GM19438 (cell line): ENCODE measurements around the gene TP53TG5.

Experiments
- ATAC-seq: cut with Tn5 transposase; IDR thresholded peaks from one replicate; pipeline ENCODE4 v1.9.1; 2021; ENCODE audit warnings: low read depth; ENCODE audit not compliant: unreplicated experiment

Gene TP53TG5

GRCh38 chr20:45347936-45348778 is 30.0 kb downstream of the TP53TG5 start, which contains the start of gene SDC4:
TSS of gene SDC4 (minus strand) at chr20:45348424. CDS start at chr20:45348384, 40 bp downstream.
- ATAC-seq = no peak

- no peak for ATAC-seq
These were observed 30.7 kb downstream of the TP53TG5 start for GRCh38 chr20:45347297-45347935.

DNA sequence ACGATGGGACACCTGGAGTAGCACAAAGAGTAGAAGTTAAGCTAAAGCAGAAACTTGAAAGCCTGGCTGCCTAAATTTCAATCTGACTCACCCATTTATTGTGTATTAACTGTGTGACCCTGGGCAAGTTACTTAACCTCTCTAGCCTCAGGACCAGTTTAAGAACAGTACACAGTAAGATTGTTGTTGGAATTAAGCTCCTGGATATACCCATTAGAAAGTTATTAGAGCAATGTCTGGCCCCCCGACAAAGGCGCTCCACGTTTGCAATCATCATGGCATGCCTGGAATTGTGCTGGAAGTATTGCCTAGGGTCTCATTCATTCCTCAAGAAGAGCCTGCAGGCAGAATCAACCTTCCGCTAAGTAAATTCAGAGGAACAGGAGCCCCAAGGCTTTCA is 31.3 kb downstream of the TP53TG5 start:
- ATAC-seq = no peak

- no peak for ATAC-seq
These were observed 31.8 kb downstream of the TP53TG5 start for GRCh38 chr20:45346291-45346718.

- no peak for ATAC-seq
These were observed 32.8 kb downstream of the TP53TG5 start for GRCh38 chr20:45345104-45345936.

GRCh38 chr20:45344168-45344860 is 33.8 kb downstream of the TP53TG5 start:
- no peak for ATAC-seq

- ATAC-seq = no peak
These were observed 34.5 kb downstream of the TP53TG5 start for GRCh38 chr20:45343532-45344167.

GRCh38 chr20:45342855-45343531 is 35.1 kb downstream of the TP53TG5 start:
- ATAC-seq = no peak

GRCh38 chr20:45341939-45342854 is 35.9 kb downstream of the TP53TG5 start:
- no peak for ATAC-seq

GRCh38 chr20:45341579-45341938 is 36.6 kb downstream of the TP53TG5 start:
- no peak for ATAC-seq

GRCh38 chr20:45340951-45341350 is 37.2 kb downstream of the TP53TG5 start:
- no peak for ATAC-seq

DNA sequence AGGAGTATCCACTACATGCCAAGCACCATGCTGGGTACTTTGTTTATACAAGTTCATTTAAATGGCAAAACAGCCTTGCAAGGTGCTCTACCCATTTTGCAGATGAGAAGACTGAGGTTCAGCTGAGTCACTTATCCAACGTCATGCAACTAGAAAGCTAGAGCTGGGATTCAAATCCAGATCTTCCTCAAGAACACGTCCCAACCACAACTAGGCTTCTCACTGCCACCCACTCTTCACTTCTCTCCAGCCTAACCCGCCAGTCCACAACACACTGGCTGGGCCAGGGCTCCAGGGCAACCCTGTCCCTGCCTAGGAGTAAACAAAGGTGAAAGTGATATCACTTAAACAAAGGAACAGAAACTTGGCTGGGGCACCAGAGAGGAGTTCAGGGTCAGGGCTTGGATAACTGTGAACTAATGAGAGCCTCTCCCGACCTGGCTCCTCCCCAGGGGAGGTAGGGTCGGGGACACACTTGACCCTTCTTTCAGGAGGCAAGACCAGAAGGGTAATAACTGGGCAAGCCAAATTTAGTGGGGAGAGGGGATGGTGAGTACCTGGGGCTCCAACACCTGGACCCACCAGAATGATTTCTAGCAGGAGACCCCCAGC is 37.8 kb downstream of the TP53TG5 start:
- no peak for ATAC-seq

GRCh38 chr20:45339799-45340198 is 38.3 kb downstream of the TP53TG5 start:
- no peak for ATAC-seq

DNA sequence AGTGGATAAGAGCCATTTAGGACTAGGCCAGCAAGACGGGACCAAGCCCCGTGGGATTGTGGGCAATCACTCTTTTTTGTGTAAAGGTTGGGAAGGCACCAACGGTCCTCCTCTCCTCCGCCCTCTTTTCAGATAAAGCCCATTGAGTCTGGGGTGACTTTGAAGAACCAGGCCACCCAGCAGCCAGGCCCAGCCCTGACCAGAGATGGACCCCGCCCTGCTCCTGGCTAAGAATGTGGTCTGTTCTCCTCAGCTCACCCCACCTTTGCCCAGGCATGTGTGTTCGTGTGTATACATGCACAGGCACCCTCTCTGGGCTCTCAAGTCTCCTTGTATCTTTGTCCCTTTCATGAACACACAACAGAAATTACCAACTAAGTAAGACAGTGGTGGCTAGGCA is 39.0 kb downstream of the TP53TG5 start:
- ATAC-seq = no peak

- no peak for ATAC-seq
These were observed 39.7 kb downstream of the TP53TG5 start for GRCh38 chr20:45338121-45339030.

- no peak for ATAC-seq
These were observed 40.6 kb downstream of the TP53TG5 start for GRCh38 chr20:45337367-45338120.
